H9 (cell line): ENCODE measurements around the gene NR3C2. TPM values are rescaled to one million over a fixed set of nuclear protein-coding genes. Genes with fewer than 3 reads are reported as not detected.

Experiments
- DNase-seq: peaks from one replicate; pipeline ENCODE4 v3.0.0-alpha.2; 2017
- H2AFZ ChIP-seq: one replicate; pipeline ENCODE4 v1.6.1; 2013; ENCODE audit warnings: mild to moderate bottlenecking, low read length, control low read depth, moderate library complexity
- H2AK5ac ChIP-seq: 2 replicates; pipeline ENCODE4 v1.6.1; 2013; ENCODE audit warnings: low read length, control low read depth, mixed read lengths; ENCODE audit not compliant: insufficient read length
- H2BK120ac ChIP-seq: one replicate; pipeline ENCODE4 v1.6.1; 2013; ENCODE audit warnings: low read depth, mild to moderate bottlenecking, low read length, control low read depth, inconsistent platforms; ENCODE audit not compliant: poor library complexity, severe bottlenecking
- H2BK12ac ChIP-seq: 2 replicates; pipeline ENCODE4 v1.6.1; 2013; ENCODE audit warnings: low read length, control low read depth, mixed read lengths, low read depth; ENCODE audit not compliant: insufficient read length
- H2BK15ac ChIP-seq: 2 replicates; pipeline ENCODE4 v1.6.1; 2013; ENCODE audit warnings: low read depth, low read length, control low read depth
- H2BK20ac ChIP-seq: one replicate; pipeline ENCODE4 v1.6.1; 2013; ENCODE audit warnings: low read depth, mild to moderate bottlenecking, low read length, control low read depth, inconsistent platforms; ENCODE audit not compliant: poor library complexity, severe bottlenecking
- H2BK5ac ChIP-seq: 2 replicates; pipeline ENCODE4 v1.6.1; 2013; ENCODE audit warnings: low read length, control low read depth, mixed read lengths; ENCODE audit not compliant: insufficient read length
- H3K14ac ChIP-seq: 2 replicates; pipeline ENCODE4 v1.6.1; 2013; ENCODE audit warnings: low read length, control low read depth; ENCODE audit not compliant: insufficient read depth
- H3K18ac ChIP-seq: 2 replicates; pipeline ENCODE4 v1.6.1; 2013; ENCODE audit warnings: low read depth, mild to moderate bottlenecking, mixed read lengths, low read length, control low read depth; ENCODE audit not compliant: insufficient read length
- H3K23ac ChIP-seq: 2 replicates; pipeline ENCODE4 v1.6.1; 2013; ENCODE audit warnings: low read length, control low read depth, mixed read lengths, low read depth; ENCODE audit not compliant: insufficient read length
- H3K23me2 ChIP-seq: 2 replicates; pipeline ENCODE4 v1.6.1; 2013; ENCODE audit warnings: low read depth, mild to moderate bottlenecking, mixed read lengths, low read length, control low read depth; ENCODE audit not compliant: insufficient read length, poor library complexity, severe bottlenecking
- H3K27ac ChIP-seq: 2 replicates; pipeline ENCODE4 v1.5.1; 2013; ENCODE audit warnings: low read length, control low read depth, mixed read lengths, low read depth; ENCODE audit not compliant: insufficient read length
- H3K27me3 ChIP-seq: 2 replicates; pipeline ENCODE4 v1.6.1; 2013; ENCODE audit warnings: low read length, control low read depth, inconsistent platforms; ENCODE audit not compliant: insufficient read depth
- H3K4ac ChIP-seq: 2 replicates; pipeline ENCODE4 v1.6.1; 2013; ENCODE audit warnings: low read depth, mild to moderate bottlenecking, control low read depth, inconsistent platforms, low read length, moderate library complexity
- H3K4me1 ChIP-seq: 2 replicates; pipeline ENCODE4 v1.6.1; 2013; ENCODE audit warnings: low read length, control low read depth, inconsistent platforms; ENCODE audit not compliant: insufficient read depth
- H3K4me2 ChIP-seq: 2 replicates; pipeline ENCODE4 v1.6.1; 2013; ENCODE audit warnings: low read length, control low read depth, mixed read lengths; ENCODE audit not compliant: insufficient read length, insufficient read depth
- H3K56ac ChIP-seq: 2 replicates; pipeline ENCODE4 v1.6.1; 2013; ENCODE audit warnings: low read depth, mild to moderate bottlenecking, mixed read lengths, low read length, control low read depth; ENCODE audit not compliant: insufficient read length
- H3K79me1 ChIP-seq: 2 replicates; pipeline ENCODE4 v1.6.1; 2013; ENCODE audit warnings: low read depth, mild to moderate bottlenecking, moderate library complexity, low read length, control low read depth, inconsistent platforms; ENCODE audit not compliant: insufficient read depth, poor library complexity, severe bottlenecking
- H3K79me2 ChIP-seq: 2 replicates; pipeline ENCODE4 v1.6.1; 2013; ENCODE audit warnings: low read length, control low read depth, inconsistent platforms; ENCODE audit not compliant: insufficient read depth
- H3K9ac ChIP-seq: 2 replicates; pipeline ENCODE4 v1.6.1; 2013; ENCODE audit warnings: low read length, control low read depth, mixed read lengths; ENCODE audit not compliant: insufficient read length; ENCODE audit errors: extremely low read depth
- H3K9me3 ChIP-seq: one replicate; pipeline ENCODE4 v1.6.1; 2013; ENCODE audit warnings: low read depth, low read length, inconsistent platforms; ENCODE audit not compliant: control insufficient read depth
- H3T11ph ChIP-seq: one replicate; pipeline ENCODE4 v1.6.1; 2013; ENCODE audit warnings: mild to moderate bottlenecking, low read length, control low read depth, inconsistent platforms
- H4K20me1 ChIP-seq: one replicate; pipeline ENCODE4 v1.6.1; 2013; ENCODE audit not compliant: control insufficient read depth, insufficient read length, insufficient read depth
- H4K5ac ChIP-seq: 2 replicates; pipeline ENCODE4 v1.6.1; 2013; ENCODE audit warnings: low read depth, mild to moderate bottlenecking, mixed read lengths, low read length, control low read depth; ENCODE audit not compliant: insufficient read length
- H4K8ac ChIP-seq: replicated peaks from 2 replicates; pipeline ENCODE4 v1.6.1; 2013; ENCODE audit warnings: low read length, control low read depth, mixed read lengths, low read depth; ENCODE audit not compliant: insufficient read length
- H4K91ac ChIP-seq: 2 replicates; pipeline ENCODE4 v1.6.1; 2013; ENCODE audit warnings: low read depth, mild to moderate bottlenecking, moderate library complexity, mixed read lengths, low read length, control low read depth; ENCODE audit not compliant: insufficient read length
- H3K27ac Mint-ChIP-seq, 3 experiments: 2 replicates in 2 of 3; 3 replicates in 1 of 3; pipeline ENCODE4 v1.8.0; 2020 to 2021; ENCODE audit warnings: mixed read lengths in 3 of 3, mild to moderate bottlenecking in 1 of 3, moderate library complexity in 1 of 3
- H3K27me3 Mint-ChIP-seq: 2 replicates; pipeline ENCODE4 v1.8.0; 2021; ENCODE audit warnings: low read depth, mild to moderate bottlenecking, moderate library complexity, mixed read lengths
- H3K36me3 Mint-ChIP-seq, 3 experiments: 2 replicates in 2 of 3; 3 replicates in 1 of 3; pipeline ENCODE4 v1.8.0; 2020 to 2021; ENCODE audit warnings: low read depth in 3 of 3, mixed read lengths in 3 of 3; ENCODE audit not compliant: insufficient read depth in 1 of 3
- H3K4me1 Mint-ChIP-seq, 2 experiments: 2 replicates each; pipeline ENCODE4 v1.8.0; 2020; ENCODE audit warnings: mixed read lengths in 2 of 2
- H3K4me3 Mint-ChIP-seq, 2 experiments: 2 replicates in 1 of 2; 3 replicates in 1 of 2; pipeline ENCODE4 v1.8.0; 2020 to 2021; ENCODE audit warnings: mild to moderate bottlenecking in 2 of 2, mixed read lengths in 2 of 2, moderate library complexity in 1 of 2
- H3K9me3 Mint-ChIP-seq, 2 experiments: 2 replicates in 1 of 2; 3 replicates in 1 of 2; pipeline ENCODE4 v1.8.0; 2020; ENCODE audit warnings: mild to moderate bottlenecking in 2 of 2, mixed read lengths in 2 of 2, moderate library complexity in 1 of 2
- WGBS: extraction: QIAGEN DNeasy Blood & Tissue Kit; methylation state at CpG from one replicate; pipeline ENCODE4 v1.1.7; 2013; ENCODE audit warnings: missing lambda C conversion rate, low lambda C conversion rate, mixed read lengths; ENCODE audit not compliant: insufficient read length; ENCODE audit errors: extremely low coverage; 5-methylcytosine and 5-hydroxymethylcytosine counted together
- total RNA-seq: library from RNA; stranded (reverse); gene quantifications from 2 replicates; pipeline ENCODE4 v1.2.1, GENCODE V29; 2021
- TF ChIP-seq, protein P1 (sequence below): fragments of 200-600 bp; sonication (generic); conservative IDR thresholded peaks from 3 replicates; pipeline ENCODE4 v1.8.0; 2021; ENCODE audit warnings: antibody characterized with exemption, mild to moderate bottlenecking

NR3C2 gene
- total RNA-seq, 1 experiment from 2014 or later, result 1.4 TPM

- DNase-seq, result no peak
Measured at GRCh38 chr4:148118179-148118578, 324.0 kb downstream of the NR3C2 start.

More at GRCh38 chr4:148118179-148118578, 324.0 kb downstream of the NR3C2 start:
- no peak overlapping the region for H2BK5ac ChIP-seq
- Mint-ChIP-seq H3K4me1 (peaks cover 34 to 37% of the 10 kb centered on the region in 2 experiments), H3K9me3 (peaks cover 10 to 17% of the 10 kb centered on the region in 2 experiments), H3K27ac (no peak overlapping the region), H3K27me3 (no peaks in the 10 kb centered on the region), H3K4me3 (no peak overlapping the region), H3K36me3 (peaks cover 5 to 22% (median 13%) of the 10 kb centered on the region in 3 experiments)
- no peaks in the 10 kb centered on the region for H3K79me2 ChIP-seq
- no peaks in the 10 kb centered on the region for H4K20me1 ChIP-seq
- H3K14ac ChIP-seq, result no peak overlapping the region
- no peak overlapping the region for H3K4me2 ChIP-seq
- no peaks in the 10 kb centered on the region for H3K79me1 ChIP-seq
- no peak overlapping the region for H3T11ph ChIP-seq
- H3K56ac ChIP-seq, result no peak overlapping the region
- H3K9ac ChIP-seq, result no peak overlapping the region
- H3K18ac ChIP-seq, result no peak overlapping the region
- no peak overlapping the region for H4K8ac ChIP-seq
- H3K23ac ChIP-seq, result no peak overlapping the region
- H3K9me3 ChIP-seq, result no peaks in the 10 kb centered on the region
- H3K27ac ChIP-seq, result no peak overlapping the region
- no peak overlapping the region for H3K4ac ChIP-seq
- H3K27me3 ChIP-seq, result no peaks in the 10 kb centered on the region
- TF ChIP-seq, protein P1, sequence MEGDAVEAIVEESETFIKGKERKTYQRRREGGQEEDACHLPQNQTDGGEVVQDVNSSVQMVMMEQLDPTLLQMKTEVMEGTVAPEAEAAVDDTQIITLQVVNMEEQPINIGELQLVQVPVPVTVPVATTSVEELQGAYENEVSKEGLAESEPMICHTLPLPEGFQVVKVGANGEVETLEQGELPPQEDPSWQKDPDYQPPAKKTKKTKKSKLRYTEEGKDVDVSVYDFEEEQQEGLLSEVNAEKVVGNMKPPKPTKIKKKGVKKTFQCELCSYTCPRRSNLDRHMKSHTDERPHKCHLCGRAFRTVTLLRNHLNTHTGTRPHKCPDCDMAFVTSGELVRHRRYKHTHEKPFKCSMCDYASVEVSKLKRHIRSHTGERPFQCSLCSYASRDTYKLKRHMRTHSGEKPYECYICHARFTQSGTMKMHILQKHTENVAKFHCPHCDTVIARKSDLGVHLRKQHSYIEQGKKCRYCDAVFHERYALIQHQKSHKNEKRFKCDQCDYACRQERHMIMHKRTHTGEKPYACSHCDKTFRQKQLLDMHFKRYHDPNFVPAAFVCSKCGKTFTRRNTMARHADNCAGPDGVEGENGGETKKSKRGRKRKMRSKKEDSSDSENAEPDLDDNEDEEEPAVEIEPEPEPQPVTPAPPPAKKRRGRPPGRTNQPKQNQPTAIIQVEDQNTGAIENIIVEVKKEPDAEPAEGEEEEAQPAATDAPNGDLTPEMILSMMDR, result no peak
- H2BK12ac ChIP-seq, result no peak overlapping the region
- H4K91ac ChIP-seq, result no peak overlapping the region
- no peaks in the 10 kb centered on the region for H3K4me1 ChIP-seq
- H2BK20ac ChIP-seq, result no peak overlapping the region
- no peak overlapping the region for H2BK120ac ChIP-seq
- H4K5ac ChIP-seq, result no peak overlapping the region
- H2BK15ac ChIP-seq, result no peak overlapping the region
- no peaks in the 10 kb centered on the region for H3K23me2 ChIP-seq
- WGBS, result no CpG with 5 or more reads among the region's 4 CpGs
- H2AK5ac ChIP-seq, result no peak overlapping the region
- no peak overlapping the region for H2AFZ ChIP-seq
